PC-3 (cell line): ENCODE results near the gene MGAT3. TPM values are rescaled to one million over a fixed set of nuclear protein-coding genes. Genes with fewer than 3 reads are reported as not detected.
"Not testable (repeated sequence)": the region's sequence is repeated elsewhere in the genome, so short reads cannot be mapped to it uniquely, and the experiment has no call there.

Experiments used
- ATAC-seq: fragments of 200-7000 bp; cut with Tn5 transposase; 2 replicates; pipeline ENCODE4 v1.9.1; 2020; ENCODE audit warnings: mild to moderate bottlenecking, moderate library complexity
- BruUV-seq: library from RNA; stranded (reverse); fragments of 400-500 nt; replicated peaks from 2 replicates; lab custom pipeline; 2021; lab: Mats Ljungman, UMichigan
- CTCF ChIA-PET: fragments of 300-600 bp; sonication (Branson Sonifier 250); formaldehyde crosslinking; loops from one replicate; lab custom pipeline; 2022; ENCODE audit warnings: antibody characterized with exemption; lab: Charles Lee
- POLR2A ChIA-PET: fragments of 300-600 bp; sonication (Branson Sonifier 250); formaldehyde crosslinking; loops from one replicate; lab custom pipeline; 2022; ENCODE audit warnings: antibody characterized with exemption; ENCODE audit not compliant: unreplicated experiment; lab: Charles Lee
- DNase-seq: peaks from one replicate; pipeline ENCODE4 v3.0.0-alpha.2; 2015
- H2AFZ ChIP-seq: fragments of 300-600 bp; sonication (generic); 2 replicates; pipeline ENCODE4 v1.6.0; 2016; ENCODE audit warnings: antibody characterized with exemption, low read length
- H3F3A ChIP-seq: fragments of 300-600 bp; sonication (generic); one replicate; pipeline ENCODE4 v1.6.0; 2017; ENCODE audit warnings: antibody characterized with exemption, low read length, control low read depth, mild to moderate bottlenecking; ENCODE audit not compliant: unreplicated experiment
- H3K27ac ChIP-seq: fragments of 300-600 bp; sonication (generic); 2 replicates; pipeline ENCODE4 v1.5.1; 2016; ENCODE audit warnings: mild to moderate bottlenecking, low read length
- H3K27me3 ChIP-seq: fragments of 300-600 bp; sonication (generic); 2 replicates; pipeline ENCODE4 v1.6.1; 2016; ENCODE audit warnings: low read length, mixed read lengths
- H3K36me3 ChIP-seq: fragments of 300-600 bp; sonication (generic); 2 replicates; pipeline ENCODE4 v1.6.1; 2016; ENCODE audit warnings: low read depth, mixed run types, low read length, mixed read lengths
- H3K4me1 ChIP-seq: fragments of 300-600 bp; sonication (generic); 2 replicates; pipeline ENCODE4 v1.5.1; 2016; ENCODE audit warnings: low read length; ENCODE audit not compliant: insufficient read depth
- H3K4me2 ChIP-seq: fragments of 300-600 bp; sonication (generic); 2 replicates; pipeline ENCODE4 v1.6.0; 2016; ENCODE audit warnings: low read length
- H3K4me3 ChIP-seq: fragments of 300-600 bp; sonication (generic); 2 replicates; pipeline ENCODE4 v1.5.1; 2016; ENCODE audit warnings: mild to moderate bottlenecking, low read length, mixed read lengths
- H3K79me2 ChIP-seq: fragments of 300-600 bp; sonication (generic); 2 replicates; pipeline ENCODE4 v1.6.1; 2017; ENCODE audit warnings: low read length, mixed read lengths
- H3K9ac ChIP-seq: fragments of 300-600 bp; sonication (generic); 2 replicates; pipeline ENCODE4 v1.6.0; 2016; ENCODE audit warnings: mild to moderate bottlenecking, low read length
- H3K9me2 ChIP-seq: fragments of 300-600 bp; sonication (generic); replicated peaks from 2 replicates; pipeline ENCODE4 v1.6.1; 2016; ENCODE audit warnings: mixed run types, low read length, mixed read lengths
- H3K9me3 ChIP-seq: fragments of 300-600 bp; sonication (generic); 2 replicates; pipeline ENCODE4 v1.6.1; 2016; ENCODE audit warnings: low read length, mixed read lengths
- H4K20me1 ChIP-seq: fragments of 300-600 bp; sonication (generic); 2 replicates; pipeline ENCODE4 v1.6.1; 2016; ENCODE audit warnings: low read length, mixed read lengths
- EZH2 ChIP-seq: fragments of 300-600 bp; sonication (generic); IDR thresholded peaks from one replicate; pipeline ENCODE4 v1.6.1; 2017; ENCODE audit warnings: antibody characterized with exemption, mild to moderate bottlenecking, low read length; ENCODE audit not compliant: unreplicated experiment
- EZH2phosphoT487 ChIP-seq: fragments of 300-600 bp; sonication (generic); IDR thresholded peaks from 2 replicates; pipeline ENCODE4 v1.6.1; 2018; ENCODE audit warnings: mild to moderate bottlenecking, antibody characterized with exemption, low read length, borderline replicate concordance
- intact Hi-C: fragments of 100-400 bp; cut with micrococcal nuclease; formaldehyde crosslinking; loops from 2 replicates; pipeline ENCODE4 v1.9.0; 2023
- total RNA-seq: library from RNA; depleted of rRNA; stranded (reverse); fragments of >200 nt; gene quantifications from 2 replicates; pipeline ENCODE4 v1.2.3, GENCODE V29; 2014
- TF ChIP-seq, protein P1 (sequence below): fragments of 300-600 bp; sonication (generic); conservative IDR thresholded peaks from 2 replicates; pipeline ENCODE4 v1.5.1; 2017; ENCODE audit warnings: antibody characterized with exemption, low read depth, mild to moderate bottlenecking, low read length

The MGAT3 gene
- total RNA-seq, 1 experiment from 2014 or later, result not detected

- Histone ChIP-seq H3K4me1 (no peaks in the 10 kb centered on the region), H2AFZ (no peak overlapping the region), H3K9me3 (no peaks in the 10 kb centered on the region), H3K27ac (no peak overlapping the region), H4K20me1 (no peaks in the 10 kb centered on the region), H3K27me3 (no peaks in the 10 kb centered on the region), H3K9me2 (no peaks in the 10 kb centered on the region), H3K9ac (no peak overlapping the region), H3K79me2 (peaks cover 4% of the 10 kb centered on the region; the same call in 1 of the 2 replicates), H3K36me3 (no peaks in the 10 kb centered on the region), H3F3A (no peaks in the 10 kb centered on the region), H3K4me3 (no peak overlapping the region), H3K4me2 (no peak overlapping the region)
- ATAC-seq (no peak), DNase-seq (no peak)
- ChIA-PET CTCF (no interaction called here), POLR2A (no interaction called here)
- no peak for TF ChIP-seq EZH2
- TF ChIP-seq, protein P1, sequence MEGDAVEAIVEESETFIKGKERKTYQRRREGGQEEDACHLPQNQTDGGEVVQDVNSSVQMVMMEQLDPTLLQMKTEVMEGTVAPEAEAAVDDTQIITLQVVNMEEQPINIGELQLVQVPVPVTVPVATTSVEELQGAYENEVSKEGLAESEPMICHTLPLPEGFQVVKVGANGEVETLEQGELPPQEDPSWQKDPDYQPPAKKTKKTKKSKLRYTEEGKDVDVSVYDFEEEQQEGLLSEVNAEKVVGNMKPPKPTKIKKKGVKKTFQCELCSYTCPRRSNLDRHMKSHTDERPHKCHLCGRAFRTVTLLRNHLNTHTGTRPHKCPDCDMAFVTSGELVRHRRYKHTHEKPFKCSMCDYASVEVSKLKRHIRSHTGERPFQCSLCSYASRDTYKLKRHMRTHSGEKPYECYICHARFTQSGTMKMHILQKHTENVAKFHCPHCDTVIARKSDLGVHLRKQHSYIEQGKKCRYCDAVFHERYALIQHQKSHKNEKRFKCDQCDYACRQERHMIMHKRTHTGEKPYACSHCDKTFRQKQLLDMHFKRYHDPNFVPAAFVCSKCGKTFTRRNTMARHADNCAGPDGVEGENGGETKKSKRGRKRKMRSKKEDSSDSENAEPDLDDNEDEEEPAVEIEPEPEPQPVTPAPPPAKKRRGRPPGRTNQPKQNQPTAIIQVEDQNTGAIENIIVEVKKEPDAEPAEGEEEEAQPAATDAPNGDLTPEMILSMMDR, result no peak
- TF ChIP-seq EZH2phosphoT487, result no peak
- no TSS peak for BruUV-seq
- intact Hi-C loops, result no loop called here
Measured at GRCh38 chr22:39409516-39410029, 47.2 kb upstream of the MGAT3 start.

DNA sequence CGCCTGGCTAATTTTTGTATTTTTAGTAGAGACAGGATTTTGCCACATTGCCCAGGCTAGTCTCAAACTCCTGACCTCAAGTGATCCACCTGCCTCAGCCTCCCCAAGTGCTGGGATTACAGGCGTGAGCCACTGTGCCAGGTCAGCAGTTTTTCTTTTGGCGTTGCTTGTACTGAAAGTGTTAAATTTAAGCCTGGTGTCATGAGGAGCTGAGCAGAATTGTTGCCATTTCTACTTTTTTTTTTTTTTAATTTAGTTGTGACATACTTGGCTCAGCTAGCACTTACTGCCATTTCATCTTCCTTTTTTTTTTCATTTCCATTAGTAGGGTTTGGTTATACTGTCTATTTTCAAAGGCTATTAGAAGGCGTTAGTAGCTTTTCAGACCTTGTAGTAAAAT, 46.5 kb upstream of the MGAT3 start:
- no peaks in the 10 kb centered on the region for H3K36me3 ChIP-seq
- H3K9me3 ChIP-seq, result no peaks in the 10 kb centered on the region
- no peak for ATAC-seq
- H3K79me2 ChIP-seq, result peaks cover 4% of the 10 kb centered on the region; the same call in 1 of the 2 replicates
- no peak overlapping the region for H3K27ac ChIP-seq
- intact Hi-C loops, result no loop called here
- H3K4me2 ChIP-seq, result no peak overlapping the region
- no peak for DNase-seq
- H3K27me3 ChIP-seq, result no peaks in the 10 kb centered on the region
- H3K9me2 ChIP-seq, result no peaks in the 10 kb centered on the region
- no peak overlapping the region for H3K9ac ChIP-seq
- H4K20me1 ChIP-seq, result no peaks in the 10 kb centered on the region
- BruUV-seq, result no TSS peak
- ChIA-PET CTCF (no interaction called here), POLR2A (no interaction called here)
- no peak overlapping the region for H3K4me3 ChIP-seq
- H3F3A ChIP-seq, result no peaks in the 10 kb centered on the region
- no peak overlapping the region for H2AFZ ChIP-seq
- TF ChIP-seq EZH2, result no peak
- TF ChIP-seq, protein P1, result no peak
- TF ChIP-seq EZH2phosphoT487, result no peak
- no peaks in the 10 kb centered on the region for H3K4me1 ChIP-seq

DNA sequence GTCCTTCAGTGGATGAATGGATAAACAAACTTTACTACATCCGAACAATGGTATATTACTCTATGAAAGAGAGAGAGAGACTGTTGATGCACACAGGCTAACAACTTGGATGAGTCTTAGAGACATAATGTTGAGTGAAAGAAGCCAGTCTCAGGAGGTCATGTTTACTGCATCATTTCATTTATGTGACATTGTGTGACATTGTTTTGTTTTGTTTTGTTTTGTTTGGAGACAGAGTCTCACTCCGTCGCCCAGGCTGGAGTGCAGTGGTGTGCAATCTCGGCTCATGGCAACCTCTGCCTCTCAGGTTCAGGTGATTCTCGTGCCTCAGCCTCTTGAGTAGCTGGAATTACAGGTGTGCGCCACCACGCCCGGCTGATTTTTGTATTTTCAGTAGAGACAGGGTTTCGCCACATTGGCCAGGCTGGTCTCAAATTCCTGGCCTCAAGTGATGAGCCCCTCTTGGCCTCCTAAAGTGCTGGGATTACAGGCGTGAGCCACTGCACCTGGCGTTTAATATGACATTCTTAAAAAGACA, 44.9 kb upstream of the MGAT3 start:
- H3K9me2 ChIP-seq, H3K27me3 ChIP-seq, H3K4me2 ChIP-seq, POLR2A ChIA-PET, ATAC-seq, H3K9ac ChIP-seq, H3K36me3 ChIP-seq, H4K20me1 ChIP-seq, H3K9me3 ChIP-seq, H3K79me2 ChIP-seq, H3K4me1 ChIP-seq, H2AFZ ChIP-seq, intact Hi-C loops, H3F3A ChIP-seq, H3K4me3 ChIP-seq, DNase-seq, H3K27ac ChIP-seq, CTCF ChIA-PET, BruUV-seq: not testable (repeated sequence)

- H3K79me2 ChIP-seq, H3K9ac ChIP-seq, BruUV-seq, DNase-seq, intact Hi-C loops, H3K9me3 ChIP-seq, H3K4me1 ChIP-seq, H3K4me3 ChIP-seq, H3K4me2 ChIP-seq, H4K20me1 ChIP-seq, H3K9me2 ChIP-seq, H2AFZ ChIP-seq, H3F3A ChIP-seq, ATAC-seq, H3K27ac ChIP-seq, POLR2A ChIA-PET, H3K36me3 ChIP-seq, H3K27me3 ChIP-seq: not testable (repeated sequence)
- CTCF ChIA-PET, result interaction anchor here (0.6 kb wide), 1 partner anchor 83 kb away, joined by 3 read pairs; no protein-coding TSS in a partner anchor
Measured at GRCh38 chr22:39413204-39413603, 43.6 kb upstream of the MGAT3 start.
